Inferior parietal cortex (tissue), 1 donor: ENCODE measurements around the gene PRLHR.

Experiments
- DNase-seq: peaks from one replicate; pipeline ENCODE4 v3.0.0-alpha.2; 2016; ENCODE audit errors: extremely low spot score

Gene PRLHR

GRCh38 chr10:118587881-118588651 is 7.4 kb downstream of the PRLHR start:
- DNase-seq = no peak

GRCh38 chr10:118586911-118587310 is 8.5 kb downstream of the PRLHR start:
- DNase-seq = no peak

- DNase-seq = no peak
These were observed 9.7 kb downstream of the PRLHR start for GRCh38 chr10:118585794-118586193.

- no peak for DNase-seq
These were observed 10.2 kb downstream of the PRLHR start for GRCh38 chr10:118585234-118585633.

- peak; percentile 63 for DNase-seq
These were observed 11.1 kb downstream of the PRLHR start for GRCh38 chr10:118584181-118584954.

- no peak for DNase-seq
These were observed 11.8 kb downstream of the PRLHR start for GRCh38 chr10:118583611-118584010.

GRCh38 chr10:118582511-118582910 is 12.9 kb downstream of the PRLHR start:
- no peak for DNase-seq

- DNase-seq = no peak
These were observed 14.1 kb downstream of the PRLHR start for GRCh38 chr10:118581340-118581739.

- no peak for DNase-seq
These were observed 14.7 kb downstream of the PRLHR start for GRCh38 chr10:118580702-118581101.

- DNase-seq = no peak
These were observed 21.9 kb downstream of the PRLHR start for GRCh38 chr10:118573512-118573911.

- DNase-seq = no peak
These were observed 23.0 kb downstream of the PRLHR start for GRCh38 chr10:118572256-118573041.

- peak; percentile 33 for DNase-seq
These were observed 24.3 kb downstream of the PRLHR start for GRCh38 chr10:118571123-118571522.

- DNase-seq = no peak
These were observed 24.9 kb downstream of the PRLHR start for GRCh38 chr10:118570591-118570990.

- no peak for DNase-seq
These were observed 25.6 kb downstream of the PRLHR start for GRCh38 chr10:118569882-118570252.

GRCh38 chr10:118569241-118569881 is 26.1 kb downstream of the PRLHR start:
- DNase-seq = no peak

GRCh38 chr10:118568327-118568848 is 27.1 kb downstream of the PRLHR start:
- DNase-seq = peak; percentile 88

- no peak for DNase-seq
These were observed 27.7 kb downstream of the PRLHR start for GRCh38 chr10:118567701-118568248.

GRCh38 chr10:118566911-118567310 is 28.5 kb downstream of the PRLHR start:
- DNase-seq = no peak

- no peak for DNase-seq
These were observed 30.0 kb downstream of the PRLHR start for GRCh38 chr10:118565301-118566075.

- peak; percentile 26 for DNase-seq
These were observed 30.8 kb downstream of the PRLHR start for GRCh38 chr10:118564652-118565051.
